HCT116 (cell line): ENCODE results near the gene ARRDC4.

ENCODE experiments used
- CEBPB ChIP-seq: IDR thresholded peaks from 2 replicates; pipeline ENCODE4 v1.6.1; 2012; ENCODE audit warnings: low read depth
- EGR1 ChIP-seq: IDR thresholded peaks from 2 replicates; pipeline ENCODE4 v1.6.1; 2012; ENCODE audit warnings: low read depth
- EZH2 ChIP-seq: fragments of 200-600 bp; sonication (generic); IDR thresholded peaks from 2 replicates; pipeline ENCODE4 v1.6.1; 2017; ENCODE audit warnings: antibody characterized with exemption, mixed run types
- EZH2phosphoT487 ChIP-seq: fragments of 200-600 bp; IDR thresholded peaks from 2 replicates; pipeline ENCODE4 v1.6.1; 2018; ENCODE audit warnings: antibody characterized with exemption, borderline replicate concordance
- FOSL1 ChIP-seq: IDR thresholded peaks from 2 replicates; pipeline ENCODE4 v1.6.1; 2012; ENCODE audit warnings: low read depth
- POLR2A ChIP-seq: IDR thresholded peaks from 2 replicates; pipeline ENCODE4 v1.7.0; 2011; ENCODE audit warnings: borderline replicate concordance; ENCODE audit not compliant: insufficient read depth, insufficient read length; ENCODE audit errors: extremely low read depth
- POLR2AphosphoS5 ChIP-seq: IDR thresholded peaks from 2 replicates; pipeline ENCODE4 v1.6.1; 2011; ENCODE audit warnings: mild to moderate bottlenecking, low read depth, low read length, moderate library complexity
- RAD21 ChIP-seq: IDR thresholded peaks from 2 replicates; pipeline ENCODE4 v1.6.1; 2012; ENCODE audit warnings: low read depth, mild to moderate bottlenecking
- SIN3A ChIP-seq: IDR thresholded peaks from 2 replicates; pipeline ENCODE4 v1.6.1; 2012; ENCODE audit warnings: low read depth
- SP1 ChIP-seq: IDR thresholded peaks from 2 replicates; pipeline ENCODE4 v1.6.1; 2012; ENCODE audit warnings: low read depth
- TCF7L2 ChIP-seq: IDR thresholded peaks from 2 replicates; pipeline ENCODE4 v1.7.0; 2011; ENCODE audit warnings: borderline replicate concordance, inconsistent platforms; ENCODE audit not compliant: insufficient read depth, insufficient read length; ENCODE audit errors: extremely low read depth
- YY1 ChIP-seq: IDR thresholded peaks from 2 replicates; pipeline ENCODE4 v1.6.1; 2011; ENCODE audit warnings: low read length, low read depth, moderate library complexity, mild to moderate bottlenecking; ENCODE audit not compliant: insufficient replicate concordance; ENCODE audit errors: extremely low read depth
- TF ChIP-seq, protein P1 (sequence below), 3 experiments: fragments of 200-600 bp in 1 of 3; sonication (generic) in 1 of 3; IDR thresholded peaks in 2 of 3; conservative IDR thresholded peaks in 1 of 3; 2 replicates each; pipeline ENCODE4 v1.5.1; 2012 to 2017; ENCODE audit warnings: low read depth in 2 of 3, low read length in 2 of 3, antibody characterized with exemption in 1 of 3, borderline replicate concordance in 1 of 3, control low read depth in 1 of 3, mild to moderate bottlenecking in 1 of 3, mixed read lengths in 1 of 3, mixed run types in 1 of 3, moderate library complexity in 1 of 3; ENCODE audit not compliant: insufficient read depth in 1 of 3
- TF ChIP-seq, protein P2 (sequence below): IDR thresholded peaks from 2 replicates; pipeline ENCODE4 v1.6.1; 2012

DNA sequence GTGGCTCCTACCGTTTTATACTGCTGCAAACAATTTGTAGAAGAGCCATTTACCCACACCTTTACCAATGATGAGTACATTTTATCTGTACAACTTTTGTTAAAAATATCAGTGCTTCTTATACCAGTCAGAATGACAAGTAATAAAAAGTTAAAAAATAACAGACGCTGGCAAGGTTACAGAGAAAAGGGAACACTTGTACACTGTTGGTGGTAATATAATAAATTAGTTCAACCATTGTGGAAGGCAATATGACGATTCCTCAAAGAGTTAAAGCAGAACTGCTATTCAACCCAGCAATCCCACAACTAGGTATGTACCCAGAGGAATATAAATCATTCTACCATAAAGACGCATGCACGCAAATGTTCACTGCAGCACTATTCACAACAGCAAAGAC lies 51.9 kb downstream of the ARRDC4 start:
- TF ChIP-seq EGR1 (no peak), SP1 (no peak), CEBPB (no peak), SIN3A (no peak), EZH2phosphoT487 (no peak), RAD21 (no peak), EZH2 (no peak), POLR2A (no peak), FOSL1 (no peak), POLR2AphosphoS5 (no peak), YY1 (no peak), TCF7L2 (no peak)
- TF ChIP-seq, protein P1, sequence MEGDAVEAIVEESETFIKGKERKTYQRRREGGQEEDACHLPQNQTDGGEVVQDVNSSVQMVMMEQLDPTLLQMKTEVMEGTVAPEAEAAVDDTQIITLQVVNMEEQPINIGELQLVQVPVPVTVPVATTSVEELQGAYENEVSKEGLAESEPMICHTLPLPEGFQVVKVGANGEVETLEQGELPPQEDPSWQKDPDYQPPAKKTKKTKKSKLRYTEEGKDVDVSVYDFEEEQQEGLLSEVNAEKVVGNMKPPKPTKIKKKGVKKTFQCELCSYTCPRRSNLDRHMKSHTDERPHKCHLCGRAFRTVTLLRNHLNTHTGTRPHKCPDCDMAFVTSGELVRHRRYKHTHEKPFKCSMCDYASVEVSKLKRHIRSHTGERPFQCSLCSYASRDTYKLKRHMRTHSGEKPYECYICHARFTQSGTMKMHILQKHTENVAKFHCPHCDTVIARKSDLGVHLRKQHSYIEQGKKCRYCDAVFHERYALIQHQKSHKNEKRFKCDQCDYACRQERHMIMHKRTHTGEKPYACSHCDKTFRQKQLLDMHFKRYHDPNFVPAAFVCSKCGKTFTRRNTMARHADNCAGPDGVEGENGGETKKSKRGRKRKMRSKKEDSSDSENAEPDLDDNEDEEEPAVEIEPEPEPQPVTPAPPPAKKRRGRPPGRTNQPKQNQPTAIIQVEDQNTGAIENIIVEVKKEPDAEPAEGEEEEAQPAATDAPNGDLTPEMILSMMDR (IDR thresholded peaks at IDR 0.05 in 2 of 3, conservative IDR thresholded peaks at IDR 0.05 in 1 of 3; ENCODE audit: borderline replicate concordance in 1 of 3, insufficient read depth in 1 of 3, low read depth in 2 of 3, low read length in 2 of 3) = no peak
- TF ChIP-seq, protein P2, sequence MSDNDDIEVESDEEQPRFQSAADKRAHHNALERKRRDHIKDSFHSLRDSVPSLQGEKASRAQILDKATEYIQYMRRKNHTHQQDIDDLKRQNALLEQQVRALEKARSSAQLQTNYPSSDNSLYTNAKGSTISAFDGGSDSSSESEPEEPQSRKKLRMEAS = no peak
